A673 (cell line): ENCODE data around the gene BTBD9.

Experiments
- EZH2 ChIP-seq: fragments of 200-600 bp; sonication (generic); IDR thresholded peaks from 2 replicates; pipeline ENCODE4 v1.6.1; 2017; ENCODE audit warnings: borderline replicate concordance, low read depth, mild to moderate bottlenecking, mixed read lengths, antibody characterized with exemption, low read length; ENCODE audit not compliant: poor library complexity, severe bottlenecking
- TF ChIP-seq, protein P1 (sequence below): fragments of 300-800, 200-600 bp; sonication (generic); conservative IDR thresholded peaks from 2 replicates; pipeline ENCODE4 v1.5.1; 2017; ENCODE audit warnings: low read depth, mild to moderate bottlenecking, antibody characterized with exemption, low read length, moderate library complexity, mixed read lengths

DNA sequence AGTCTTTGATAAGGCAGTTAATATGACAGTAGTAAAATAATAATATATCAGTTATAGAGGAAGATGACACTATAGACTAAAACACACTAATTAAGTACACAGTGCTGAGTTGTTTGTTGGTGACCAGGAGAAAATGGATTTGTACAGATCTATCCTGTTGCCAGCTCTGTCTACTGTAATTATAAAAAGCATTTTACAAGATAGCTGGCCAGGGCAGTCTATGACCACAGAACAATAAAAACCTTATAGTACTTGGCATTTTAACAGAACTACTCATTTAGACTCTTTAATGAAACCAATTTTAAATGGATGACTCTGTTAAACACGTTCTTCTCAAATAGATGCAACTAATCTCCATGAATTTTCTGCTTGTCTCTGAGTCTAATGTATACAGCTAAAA is 367.5 kb downstream of the BTBD9 start:
- TF ChIP-seq, protein P1, sequence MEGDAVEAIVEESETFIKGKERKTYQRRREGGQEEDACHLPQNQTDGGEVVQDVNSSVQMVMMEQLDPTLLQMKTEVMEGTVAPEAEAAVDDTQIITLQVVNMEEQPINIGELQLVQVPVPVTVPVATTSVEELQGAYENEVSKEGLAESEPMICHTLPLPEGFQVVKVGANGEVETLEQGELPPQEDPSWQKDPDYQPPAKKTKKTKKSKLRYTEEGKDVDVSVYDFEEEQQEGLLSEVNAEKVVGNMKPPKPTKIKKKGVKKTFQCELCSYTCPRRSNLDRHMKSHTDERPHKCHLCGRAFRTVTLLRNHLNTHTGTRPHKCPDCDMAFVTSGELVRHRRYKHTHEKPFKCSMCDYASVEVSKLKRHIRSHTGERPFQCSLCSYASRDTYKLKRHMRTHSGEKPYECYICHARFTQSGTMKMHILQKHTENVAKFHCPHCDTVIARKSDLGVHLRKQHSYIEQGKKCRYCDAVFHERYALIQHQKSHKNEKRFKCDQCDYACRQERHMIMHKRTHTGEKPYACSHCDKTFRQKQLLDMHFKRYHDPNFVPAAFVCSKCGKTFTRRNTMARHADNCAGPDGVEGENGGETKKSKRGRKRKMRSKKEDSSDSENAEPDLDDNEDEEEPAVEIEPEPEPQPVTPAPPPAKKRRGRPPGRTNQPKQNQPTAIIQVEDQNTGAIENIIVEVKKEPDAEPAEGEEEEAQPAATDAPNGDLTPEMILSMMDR: no peak
- no peak for TF ChIP-seq EZH2
